ENCODE data around the gene CELF1. TPM values are rescaled to one million over a fixed set of nuclear protein-coding genes. Genes with fewer than 3 reads are reported as not detected.
A peak's percentile ranks its signal among the peaks of the same experiment; 100 is the strongest.

CELF1 gene
- total and polyA plus RNA-seq, 2 of the 13 experiments (the other 11 are each of a cell fraction or from before 2014, with no cell fraction given) = 69.0 to 80.1 TPM

DNA sequence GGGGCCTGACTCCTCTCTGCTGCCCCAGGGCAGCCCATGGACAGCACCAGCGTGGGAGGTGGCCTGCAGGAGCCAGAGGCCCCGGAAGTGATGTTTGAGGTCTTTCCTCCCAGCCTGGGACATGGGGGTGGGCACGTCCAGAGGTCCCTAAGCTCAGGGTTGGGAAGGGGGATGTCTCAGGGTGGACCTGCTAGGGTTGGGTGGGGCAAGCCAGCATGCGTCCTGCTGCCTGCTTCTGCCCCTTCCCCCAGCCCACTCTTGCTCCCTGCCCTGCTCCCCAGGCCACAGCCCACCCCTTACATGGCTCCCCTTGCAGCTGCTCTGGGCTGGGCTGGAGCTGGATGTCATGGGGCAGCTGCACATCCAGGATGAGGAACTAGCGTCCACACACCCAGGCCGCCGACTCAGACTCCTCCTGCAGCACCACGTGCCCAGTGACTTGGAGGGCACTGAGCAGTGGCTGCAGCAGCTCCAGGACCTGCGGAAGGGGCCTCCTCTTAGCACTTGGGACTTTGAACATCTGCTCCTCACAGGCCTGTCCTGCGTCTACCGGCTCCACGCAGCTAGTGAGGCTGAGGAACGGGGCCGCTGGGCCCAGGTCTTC lies 34.9 kb upstream of the CELF1 start (continued):
- TF ChIP-seq PAF1 (CRISPR knock-in tag; IDR thresholded peaks at IDR 0.05) = no peak
- TF ChIP-seq HNF4A (CRISPR knock-in tag; IDR thresholded peaks at IDR 0.05) = peak; percentile 75
- peak; percentile 67; the same call in 1 of the 2 replicates for TF ChIP-seq NFKB2 (CRISPR knock-in tag; IDR thresholded peaks at IDR 0.05; ENCODE audit: borderline replicate concordance)
- TF ChIP-seq, protein P1, sequence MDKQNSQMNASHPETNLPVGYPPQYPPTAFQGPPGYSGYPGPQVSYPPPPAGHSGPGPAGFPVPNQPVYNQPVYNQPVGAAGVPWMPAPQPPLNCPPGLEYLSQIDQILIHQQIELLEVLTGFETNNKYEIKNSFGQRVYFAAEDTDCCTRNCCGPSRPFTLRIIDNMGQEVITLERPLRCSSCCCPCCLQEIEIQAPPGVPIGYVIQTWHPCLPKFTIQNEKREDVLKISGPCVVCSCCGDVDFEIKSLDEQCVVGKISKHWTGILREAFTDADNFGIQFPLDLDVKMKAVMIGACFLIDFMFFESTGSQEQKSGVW (CRISPR knock-in tag; IDR thresholded peaks at IDR 0.05; ENCODE audit: borderline replicate concordance) = no peak
- TF ChIP-seq GABPB1 (CRISPR knock-in tag; IDR thresholded peaks at IDR 0.05) = peak; percentile 85
- TF ChIP-seq ZBTB42 (CRISPR knock-in tag; IDR thresholded peaks at IDR 0.05) = no peak
- TF ChIP-seq, protein P2, sequence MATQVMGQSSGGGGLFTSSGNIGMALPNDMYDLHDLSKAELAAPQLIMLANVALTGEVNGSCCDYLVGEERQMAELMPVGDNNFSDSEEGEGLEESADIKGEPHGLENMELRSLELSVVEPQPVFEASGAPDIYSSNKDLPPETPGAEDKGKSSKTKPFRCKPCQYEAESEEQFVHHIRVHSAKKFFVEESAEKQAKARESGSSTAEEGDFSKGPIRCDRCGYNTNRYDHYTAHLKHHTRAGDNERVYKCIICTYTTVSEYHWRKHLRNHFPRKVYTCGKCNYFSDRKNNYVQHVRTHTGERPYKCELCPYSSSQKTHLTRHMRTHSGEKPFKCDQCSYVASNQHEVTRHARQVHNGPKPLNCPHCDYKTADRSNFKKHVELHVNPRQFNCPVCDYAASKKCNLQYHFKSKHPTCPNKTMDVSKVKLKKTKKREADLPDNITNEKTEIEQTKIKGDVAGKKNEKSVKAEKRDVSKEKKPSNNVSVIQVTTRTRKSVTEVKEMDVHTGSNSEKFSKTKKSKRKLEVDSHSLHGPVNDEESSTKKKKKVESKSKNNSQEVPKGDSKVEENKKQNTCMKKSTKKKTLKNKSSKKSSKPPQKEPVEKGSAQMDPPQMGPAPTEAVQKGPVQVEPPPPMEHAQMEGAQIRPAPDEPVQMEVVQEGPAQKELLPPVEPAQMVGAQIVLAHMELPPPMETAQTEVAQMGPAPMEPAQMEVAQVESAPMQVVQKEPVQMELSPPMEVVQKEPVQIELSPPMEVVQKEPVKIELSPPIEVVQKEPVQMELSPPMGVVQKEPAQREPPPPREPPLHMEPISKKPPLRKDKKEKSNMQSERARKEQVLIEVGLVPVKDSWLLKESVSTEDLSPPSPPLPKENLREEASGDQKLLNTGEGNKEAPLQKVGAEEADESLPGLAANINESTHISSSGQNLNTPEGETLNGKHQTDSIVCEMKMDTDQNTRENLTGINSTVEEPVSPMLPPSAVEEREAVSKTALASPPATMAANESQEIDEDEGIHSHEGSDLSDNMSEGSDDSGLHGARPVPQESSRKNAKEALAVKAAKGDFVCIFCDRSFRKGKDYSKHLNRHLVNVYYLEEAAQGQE (IDR thresholded peaks at IDR 0.05; ENCODE audit: borderline replicate concordance in 1 of 2, low read depth in 1 of 2, low read length in 2 of 2) = no peak
- no peak for TF ChIP-seq ZNF83 (CRISPR knock-in tag; IDR thresholded peaks at IDR 0.05; ENCODE audit: borderline replicate concordance)
- TF ChIP-seq IRX3 (CRISPR knock-in tag; IDR thresholded peaks at IDR 0.05; ENCODE audit: borderline replicate concordance, low read depth) = no peak
- TF ChIP-seq, protein P3, sequence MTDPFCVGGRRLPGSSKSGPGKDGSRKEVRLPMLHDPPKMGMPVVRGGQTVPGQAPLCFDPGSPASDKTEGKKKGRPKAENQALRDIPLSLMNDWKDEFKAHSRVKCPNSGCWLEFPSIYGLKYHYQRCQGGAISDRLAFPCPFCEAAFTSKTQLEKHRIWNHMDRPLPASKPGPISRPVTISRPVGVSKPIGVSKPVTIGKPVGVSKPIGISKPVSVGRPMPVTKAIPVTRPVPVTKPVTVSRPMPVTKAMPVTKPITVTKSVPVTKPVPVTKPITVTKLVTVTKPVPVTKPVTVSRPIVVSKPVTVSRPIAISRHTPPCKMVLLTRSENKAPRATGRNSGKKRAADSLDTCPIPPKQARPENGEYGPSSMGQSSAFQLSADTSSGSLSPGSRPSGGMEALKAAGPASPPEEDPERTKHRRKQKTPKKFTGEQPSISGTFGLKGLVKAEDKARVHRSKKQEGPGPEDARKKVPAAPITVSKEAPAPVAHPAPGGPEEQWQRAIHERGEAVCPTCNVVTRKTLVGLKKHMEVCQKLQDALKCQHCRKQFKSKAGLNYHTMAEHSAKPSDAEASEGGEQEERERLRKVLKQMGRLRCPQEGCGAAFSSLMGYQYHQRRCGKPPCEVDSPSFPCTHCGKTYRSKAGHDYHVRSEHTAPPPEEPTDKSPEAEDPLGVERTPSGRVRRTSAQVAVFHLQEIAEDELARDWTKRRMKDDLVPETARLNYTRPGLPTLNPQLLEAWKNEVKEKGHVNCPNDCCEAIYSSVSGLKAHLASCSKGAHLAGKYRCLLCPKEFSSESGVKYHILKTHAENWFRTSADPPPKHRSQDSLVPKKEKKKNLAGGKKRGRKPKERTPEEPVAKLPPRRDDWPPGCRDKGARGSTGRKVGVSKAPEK (CRISPR knock-in tag; IDR thresholded peaks at IDR 0.05; ENCODE audit: borderline replicate concordance) = no peak
- TF ChIP-seq NBN (conservative IDR thresholded peaks at IDR 0.05) = no peak
- TF ChIP-seq, protein P4, sequence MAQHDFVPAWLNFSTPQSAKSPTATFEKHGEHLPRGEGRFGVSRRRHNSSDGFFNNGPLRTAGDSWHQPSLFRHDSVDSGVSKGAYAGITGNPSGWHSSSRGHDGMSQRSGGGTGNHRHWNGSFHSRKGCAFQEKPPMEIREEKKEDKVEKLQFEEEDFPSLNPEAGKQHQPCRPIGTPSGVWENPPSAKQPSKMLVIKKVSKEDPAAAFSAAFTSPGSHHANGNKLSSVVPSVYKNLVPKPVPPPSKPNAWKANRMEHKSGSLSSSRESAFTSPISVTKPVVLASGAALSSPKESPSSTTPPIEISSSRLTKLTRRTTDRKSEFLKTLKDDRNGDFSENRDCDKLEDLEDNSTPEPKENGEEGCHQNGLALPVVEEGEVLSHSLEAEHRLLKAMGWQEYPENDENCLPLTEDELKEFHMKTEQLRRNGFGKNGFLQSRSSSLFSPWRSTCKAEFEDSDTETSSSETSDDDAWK (CRISPR knock-in tag; IDR thresholded peaks at IDR 0.05) = no peak
- no peak for TF ChIP-seq TAF15 (IDR thresholded peaks at IDR 0.05; ENCODE audit: low read depth, low read length, poor library complexity, severe bottlenecking)
- TF ChIP-seq RXRB (CRISPR knock-in tag; IDR thresholded peaks at IDR 0.05; ENCODE audit: borderline replicate concordance) = 0 out of 2 replicates have a peak, but pooled peaks have one; percentile 11
- TF ChIP-seq, protein P5, sequence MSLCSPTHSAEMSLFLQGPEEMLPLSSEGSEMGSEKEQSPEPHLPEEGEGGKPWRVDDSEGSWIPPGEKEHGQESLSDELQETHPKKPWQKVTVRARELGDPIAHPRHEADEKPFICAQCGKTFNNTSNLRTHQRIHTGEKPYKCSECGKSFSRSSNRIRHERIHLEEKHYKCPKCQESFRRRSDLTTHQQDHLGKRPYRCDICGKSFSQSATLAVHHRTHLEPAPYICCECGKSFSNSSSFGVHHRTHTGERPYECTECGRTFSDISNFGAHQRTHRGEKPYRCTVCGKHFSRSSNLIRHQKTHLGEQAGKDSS (CRISPR knock-in tag; IDR thresholded peaks at IDR 0.05; ENCODE audit: borderline replicate concordance, low read depth) = no peak
- TF ChIP-seq KDM1A (CRISPR knock-in tag; IDR thresholded peaks at IDR 0.05) = no peak
- no peak; the same call in 1 of the 2 replicates for TF ChIP-seq ZNF501 (CRISPR knock-in tag; IDR thresholded peaks at IDR 0.05)
- TF ChIP-seq NR3C1 (CRISPR knock-in tag; IDR thresholded peaks at IDR 0.05) = no peak
- TF ChIP-seq, protein P6, sequence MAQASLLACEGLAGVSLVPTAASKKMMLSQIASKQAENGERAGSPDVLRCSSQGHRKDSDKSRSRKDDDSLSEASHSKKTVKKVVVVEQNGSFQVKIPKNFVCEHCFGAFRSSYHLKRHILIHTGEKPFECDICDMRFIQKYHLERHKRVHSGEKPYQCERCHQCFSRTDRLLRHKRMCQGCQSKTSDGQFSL (CRISPR knock-in tag; IDR thresholded peaks at IDR 0.05) = no peak
- 0 out of 2 replicates have a peak, but pooled peaks have one; percentile 30 for TF ChIP-seq HOXD1 (CRISPR knock-in tag; IDR thresholded peaks at IDR 0.05)
